GM12878 (cell line): ENCODE measurements around the gene PPP5C.

ENCODE experiments used
- CHD4 ChIP-seq: fragments of 200-600 bp; sonication (generic); IDR thresholded peaks from 2 replicates; pipeline ENCODE4 v1.6.1; 2016; ENCODE audit warnings: mild to moderate bottlenecking
- NRF1 ChIP-seq: conservative IDR thresholded peaks from 2 replicates; pipeline ENCODE4 v1.6.1; 2011; ENCODE audit warnings: mild to moderate bottlenecking, low read depth, low read length, improper control_type of control experiment
- TAF1 ChIP-seq: IDR thresholded peaks from 2 replicates; pipeline ENCODE4 v1.6.1; 2011; ENCODE audit warnings: mild to moderate bottlenecking, low read depth, low read length, borderline replicate concordance
- TF ChIP-seq, protein P1 (sequence below), 3 experiments: IDR thresholded peaks in 2 of 3; conservative IDR thresholded peaks in 1 of 3; 2 replicates each; pipeline ENCODE4 v1.5.1; 2011; ENCODE audit warnings: low read depth in 3 of 3, low read length in 3 of 3, mild to moderate bottlenecking in 3 of 3, control low read depth in 2 of 3, moderate library complexity in 2 of 3, inconsistent platforms in 1 of 3, mixed read lengths in 1 of 3; ENCODE audit not compliant: control insufficient read depth in 2 of 3, insufficient read depth in 1 of 3; ENCODE audit errors: extremely low read depth in 1 of 3
- TF ChIP-seq, protein P2 (sequence below): fragments of 450-650 bp; IDR thresholded peaks from 2 replicates; pipeline ENCODE4 v1.6.1; 2014; ENCODE audit warnings: mild to moderate bottlenecking

DNA sequence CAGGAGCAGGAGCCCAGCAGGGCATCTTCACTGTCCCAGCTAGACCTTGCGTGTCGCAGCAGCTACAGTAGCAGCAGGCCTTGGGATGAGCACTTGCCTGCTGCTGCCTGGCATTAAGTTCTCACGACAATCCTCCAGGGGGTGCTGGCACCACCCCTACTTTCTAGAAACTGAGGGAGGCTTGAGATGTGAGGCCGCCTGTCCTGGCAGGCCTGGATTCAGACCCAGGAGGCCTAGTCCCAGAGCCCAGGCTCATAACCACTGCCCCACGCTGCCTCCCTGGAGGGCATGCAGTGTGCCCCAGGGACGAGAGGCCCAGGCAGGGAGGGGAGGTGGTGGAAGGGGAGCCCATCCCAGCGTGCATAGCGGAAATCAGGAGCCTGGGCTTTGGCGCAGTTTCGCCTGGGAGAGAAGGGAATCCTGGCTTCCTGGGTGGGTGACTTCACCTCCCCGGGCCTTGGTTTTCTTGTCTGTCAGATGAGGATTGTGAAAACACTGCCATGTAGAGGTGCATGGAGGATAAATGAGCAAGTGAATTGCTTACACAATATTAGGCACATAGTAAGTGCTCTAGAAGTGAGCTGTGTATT, 26.1 kb downstream of the PPP5C start:
- TF ChIP-seq, protein P1, sequence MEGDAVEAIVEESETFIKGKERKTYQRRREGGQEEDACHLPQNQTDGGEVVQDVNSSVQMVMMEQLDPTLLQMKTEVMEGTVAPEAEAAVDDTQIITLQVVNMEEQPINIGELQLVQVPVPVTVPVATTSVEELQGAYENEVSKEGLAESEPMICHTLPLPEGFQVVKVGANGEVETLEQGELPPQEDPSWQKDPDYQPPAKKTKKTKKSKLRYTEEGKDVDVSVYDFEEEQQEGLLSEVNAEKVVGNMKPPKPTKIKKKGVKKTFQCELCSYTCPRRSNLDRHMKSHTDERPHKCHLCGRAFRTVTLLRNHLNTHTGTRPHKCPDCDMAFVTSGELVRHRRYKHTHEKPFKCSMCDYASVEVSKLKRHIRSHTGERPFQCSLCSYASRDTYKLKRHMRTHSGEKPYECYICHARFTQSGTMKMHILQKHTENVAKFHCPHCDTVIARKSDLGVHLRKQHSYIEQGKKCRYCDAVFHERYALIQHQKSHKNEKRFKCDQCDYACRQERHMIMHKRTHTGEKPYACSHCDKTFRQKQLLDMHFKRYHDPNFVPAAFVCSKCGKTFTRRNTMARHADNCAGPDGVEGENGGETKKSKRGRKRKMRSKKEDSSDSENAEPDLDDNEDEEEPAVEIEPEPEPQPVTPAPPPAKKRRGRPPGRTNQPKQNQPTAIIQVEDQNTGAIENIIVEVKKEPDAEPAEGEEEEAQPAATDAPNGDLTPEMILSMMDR (IDR thresholded peaks at IDR 0.05 in 2 of 3, conservative IDR thresholded peaks at IDR 0.05 in 1 of 3; ENCODE audit: control insufficient read depth in 2 of 3, extremely low read depth in 1 of 3, insufficient read depth in 1 of 3, low read depth in 3 of 3, low read length in 3 of 3) = no peak
- TF ChIP-seq CHD4 = no peak
- no peak for TF ChIP-seq TAF1
- TF ChIP-seq NRF1 = no peak
- TF ChIP-seq, protein P2, sequence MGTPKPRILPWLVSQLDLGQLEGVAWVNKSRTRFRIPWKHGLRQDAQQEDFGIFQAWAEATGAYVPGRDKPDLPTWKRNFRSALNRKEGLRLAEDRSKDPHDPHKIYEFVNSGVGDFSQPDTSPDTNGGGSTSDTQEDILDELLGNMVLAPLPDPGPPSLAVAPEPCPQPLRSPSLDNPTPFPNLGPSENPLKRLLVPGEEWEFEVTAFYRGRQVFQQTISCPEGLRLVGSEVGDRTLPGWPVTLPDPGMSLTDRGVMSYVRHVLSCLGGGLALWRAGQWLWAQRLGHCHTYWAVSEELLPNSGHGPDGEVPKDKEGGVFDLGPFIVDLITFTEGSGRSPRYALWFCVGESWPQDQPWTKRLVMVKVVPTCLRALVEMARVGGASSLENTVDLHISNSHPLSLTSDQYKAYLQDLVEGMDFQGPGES = no peak
